ENCODE data around the gene WWTR1. TPM values are rescaled to one million over a fixed set of nuclear protein-coding genes. Genes with fewer than 3 reads are reported as not detected.

Gene WWTR1
- total RNA-seq, 2 experiments from 2014 or later, result 0.40 to 0.63 TPM

- Mint-ChIP-seq H3K36me3 (ENCODE audit: low read depth) (no peaks in the 10 kb centered on the region), H3K4me1 (ENCODE audit: low read depth) (peaks cover 19% of the 10 kb centered on the region), H3K4me3 (no peak overlapping the region), H3K27me3 (no peaks in the 10 kb centered on the region), H3K27ac (no peak overlapping the region), H3K9me3 (no peaks in the 10 kb centered on the region)
- intact Hi-C loops (cut with micrococcal nuclease), result no loop called here
- POLR2A ChIA-PET, result no interaction called here
- CTCF ChIA-PET, result interaction anchor here (1.2 kb wide), 1 partner anchor 142 kb away, joined by 3 read pairs; no protein-coding TSS in a partner anchor
- no peak for ATAC-seq
- no peak for TF ChIP-seq CTCF (IDR thresholded peaks at IDR 0.05)
- DNase-seq, result no peak
Measured at GRCh38 chr3:149575213-149575960, 82.4 kb downstream of the WWTR1 start.

- POLR2A ChIA-PET, result interaction anchor here (0.8 kb wide), 1 partner anchor 13 kb away, joined by 3 read pairs; no protein-coding TSS in a partner anchor
- H3K36me3 Mint-ChIP-seq (ENCODE audit: low read depth), result no peaks in the 10 kb centered on the region
- H3K27me3 Mint-ChIP-seq, result peaks cover 3% of the 10 kb centered on the region
- no peak overlapping the region for H3K27ac Mint-ChIP-seq
- H3K4me3 Mint-ChIP-seq, result no peak overlapping the region
- CTCF ChIA-PET, result interaction anchor here (1.6 kb wide), 1 partner anchor 199 kb away, joined by 5 read pairs; no protein-coding TSS in a partner anchor
- intact Hi-C loops (cut with micrococcal nuclease), result no loop called here
- no peak for DNase-seq
- TF ChIP-seq CTCF (IDR thresholded peaks at IDR 0.05), result no peak
- peaks cover 12% of the 10 kb centered on the region for H3K4me1 Mint-ChIP-seq (ENCODE audit: low read depth)
- H3K9me3 Mint-ChIP-seq, result no peaks in the 10 kb centered on the region
- ATAC-seq, result no peak
Measured at GRCh38 chr3:149572796-149573414, 84.9 kb downstream of the WWTR1 start.

- POLR2A ChIA-PET, result no interaction called here
- DNase-seq (no peak), ATAC-seq (no peak)
- H3K4me3 Mint-ChIP-seq, result no peak overlapping the region
- no peaks in the 10 kb centered on the region for H3K9me3 Mint-ChIP-seq
- CTCF ChIA-PET, result interaction anchor here (3.3 to 6.0 kb wide), 2 partner anchors 8 to 199 kb away, joined by 25 to 53 read pairs; no protein-coding TSS in a partner anchor
- H3K27me3 Mint-ChIP-seq, result peaks cover 3% of the 10 kb centered on the region
- no peak overlapping the region for H3K27ac Mint-ChIP-seq
- H3K4me1 Mint-ChIP-seq (ENCODE audit: low read depth), result peaks cover 10% of the 10 kb centered on the region
- intact Hi-C loops (cut with micrococcal nuclease), result no loop called here
- no peak for TF ChIP-seq CTCF (IDR thresholded peaks at IDR 0.05)
- H3K36me3 Mint-ChIP-seq (ENCODE audit: low read depth), result no peaks in the 10 kb centered on the region
Measured at GRCh38 chr3:149571381-149571780, 86.4 kb downstream of the WWTR1 start.

GRCh38 chr3:149570016-149570415, 87.8 kb downstream of the WWTR1 start:
- Mint-ChIP-seq H3K27me3 (peaks cover 5% of the 10 kb centered on the region), H3K4me1 (ENCODE audit: low read depth) (peaks cover 7% of the 10 kb centered on the region), H3K27ac (no peak overlapping the region), H3K9me3 (no peaks in the 10 kb centered on the region), H3K4me3 (no peak overlapping the region), H3K36me3 (ENCODE audit: low read depth) (no peaks in the 10 kb centered on the region)
- POLR2A ChIA-PET, result no interaction called here
- no peak for TF ChIP-seq CTCF (IDR thresholded peaks at IDR 0.05)
- ATAC-seq, result no peak
- DNase-seq, result no peak
- CTCF ChIA-PET, result interaction anchor here (0.9 to 6.0 kb wide), 13 partner anchors 10 to 201 kb away, joined by 3 to 53 read pairs (median 3); partner anchors contain the start of genes TM4SF4 and WWTR1
- intact Hi-C loops (cut with micrococcal nuclease), result no loop called here

GRCh38 chr3:149567381-149567780, 90.4 kb downstream of the WWTR1 start:
- TF ChIP-seq CTCF (IDR thresholded peaks at IDR 0.05), result no peak
- Mint-ChIP-seq H3K4me1 (ENCODE audit: low read depth) (peaks cover 2% of the 10 kb centered on the region), H3K27ac (no peak overlapping the region), H3K36me3 (ENCODE audit: low read depth) (no peaks in the 10 kb centered on the region), H3K9me3 (no peaks in the 10 kb centered on the region), H3K27me3 (peaks cover 5% of the 10 kb centered on the region), H3K4me3 (no peak overlapping the region)
- no peak for DNase-seq
- CTCF ChIA-PET, result interaction anchor here (1.1 to 6.0 kb wide), 6 partner anchors 13 to 203 kb away, joined by 4 to 53 read pairs (median 13); partner anchors contain the start of gene COMMD2
- ATAC-seq, result no peak
- intact Hi-C loops (cut with micrococcal nuclease), result loop anchor here (10.0 kb wide), 1 partner anchor 207 kb away; no protein-coding TSS in a partner anchor
- POLR2A ChIA-PET, result no interaction called here

Data from activated CD8-positive, alpha-beta T cell treated with anti-CD3 and anti-CD28 coated beads for 36 hours (primary cell).